ENCODE data around the gene CAPN9. TPM values are rescaled to one million over a fixed set of nuclear protein-coding genes. Genes with fewer than 3 reads are reported as not detected.
"Not testable (repeated sequence)": the region's sequence is repeated elsewhere in the genome, so short reads cannot be mapped to it uniquely, and the experiment has no call there.

Gene CAPN9
- total RNA-seq, 1 donor from 2014 or later = not detected

DNA sequence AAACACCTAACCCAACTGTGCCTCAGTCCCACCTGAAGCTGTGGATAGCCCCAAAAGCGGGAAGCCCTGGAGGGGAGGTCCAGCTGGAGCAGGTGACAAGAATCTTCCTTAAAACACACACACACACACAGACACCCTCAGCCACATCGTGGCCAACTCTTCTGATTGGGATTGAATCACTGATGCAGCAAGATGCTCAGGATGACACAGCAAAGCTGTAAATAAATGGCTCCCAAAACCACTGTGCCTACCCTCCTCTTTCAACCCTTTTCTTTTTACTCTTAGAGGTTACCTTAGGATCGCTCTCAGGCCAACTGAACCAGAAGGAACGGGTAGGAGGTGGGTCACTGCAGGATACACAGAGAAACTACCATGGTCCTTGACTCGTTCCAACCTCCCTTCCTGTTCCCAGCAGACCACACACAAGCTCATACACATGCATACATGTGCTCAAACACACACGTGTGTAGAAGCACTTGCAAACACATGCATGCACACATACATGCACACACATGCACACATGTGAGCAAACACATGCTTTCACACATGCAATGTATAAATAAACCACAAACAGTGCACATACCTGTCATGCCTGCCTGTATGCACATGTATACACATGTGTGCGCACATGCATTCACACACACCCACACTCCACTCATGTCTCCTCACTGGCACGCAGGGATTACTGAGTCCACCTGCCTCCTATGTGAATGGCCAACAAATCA, 14.4 kb downstream of the CAPN9 start:
- no peak for DNase-seq (ENCODE audit: low spot score)
- Mint-ChIP-seq H3K4me3 (ENCODE audit: unreplicated experiment) (no peak overlapping the region), H3K9me3 (ENCODE audit: low read depth) (peaks cover 6% of the 10 kb centered on the region), H3K4me1 (ENCODE audit: low read depth) (peaks cover 3% of the 10 kb centered on the region), H3K36me3 (ENCODE audit: low read depth) (peaks cover 2% of the 10 kb centered on the region), H3K27me3 (ENCODE audit: low read depth) (no peaks in the 10 kb centered on the region), H3K27ac (ENCODE audit: unreplicated experiment) (no peak overlapping the region)
- TF ChIP-seq CTCF (IDR thresholded peaks at IDR 0.05) = no peak

DNA sequence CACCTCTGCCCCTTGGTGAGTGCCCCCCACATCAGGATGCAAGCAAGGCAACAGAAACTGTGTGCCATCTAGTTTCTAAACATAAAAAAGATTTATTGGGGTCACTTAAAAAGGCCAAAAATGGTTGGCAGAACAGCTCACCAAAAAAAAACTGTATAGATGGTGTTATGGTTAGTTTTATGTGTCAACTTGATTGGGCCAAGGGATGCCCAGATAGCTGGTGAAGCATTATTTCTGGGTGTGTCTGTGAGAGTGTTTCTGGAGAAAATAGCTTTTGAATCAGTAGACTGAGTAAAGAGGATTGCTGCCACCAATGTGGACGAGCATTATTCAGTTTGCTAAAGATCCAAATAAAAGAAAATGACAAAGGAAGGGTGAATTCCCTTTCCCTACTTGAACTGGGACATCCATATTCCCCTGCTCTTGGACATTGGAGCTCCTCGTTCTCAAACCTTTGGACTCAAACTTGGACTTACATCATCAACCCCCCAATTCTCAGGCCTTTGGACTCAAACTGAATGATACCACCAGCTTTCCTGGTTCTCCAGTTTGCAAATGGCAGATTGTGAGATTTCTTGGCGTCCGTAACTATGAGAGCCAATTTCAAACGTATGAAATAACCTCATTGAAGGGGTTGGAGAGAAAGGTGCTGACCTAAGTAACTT, 16.9 kb downstream of the CAPN9 start:
- H3K27ac Mint-ChIP-seq (ENCODE audit: unreplicated experiment) = no peak overlapping the region
- H3K27me3 Mint-ChIP-seq (ENCODE audit: low read depth) = no peaks in the 10 kb centered on the region
- H3K36me3 Mint-ChIP-seq (ENCODE audit: low read depth) = peaks cover 2% of the 10 kb centered on the region
- TF ChIP-seq CTCF (IDR thresholded peaks at IDR 0.05) = no peak
- H3K4me3 Mint-ChIP-seq (ENCODE audit: unreplicated experiment) = no peak overlapping the region
- peaks cover 7% of the 10 kb centered on the region for H3K4me1 Mint-ChIP-seq (ENCODE audit: low read depth)
- peaks cover 6% of the 10 kb centered on the region for H3K9me3 Mint-ChIP-seq (ENCODE audit: low read depth)
- DNase-seq (ENCODE audit: low spot score) = no peak

- no peaks in the 10 kb centered on the region for H3K27me3 Mint-ChIP-seq (ENCODE audit: low read depth)
- DNase-seq (ENCODE audit: low spot score) = no peak
- H3K4me1 Mint-ChIP-seq (ENCODE audit: low read depth) = peaks cover 6% of the 10 kb centered on the region
- H3K9me3 Mint-ChIP-seq (ENCODE audit: low read depth) = peaks cover 10% of the 10 kb centered on the region
- no peak for TF ChIP-seq CTCF (IDR thresholded peaks at IDR 0.05)
- peaks cover 2% of the 10 kb centered on the region for H3K36me3 Mint-ChIP-seq (ENCODE audit: low read depth)
- no peak overlapping the region for H3K4me3 Mint-ChIP-seq (ENCODE audit: unreplicated experiment)
- H3K27ac Mint-ChIP-seq (ENCODE audit: unreplicated experiment) = no peak overlapping the region
Observed at GRCh38 chr1:230766318-230766717, 19.1 kb downstream of the CAPN9 start.

- not testable (repeated sequence) for H3K4me3 Mint-ChIP-seq (ENCODE audit: unreplicated experiment); H3K4me1 Mint-ChIP-seq (ENCODE audit: low read depth); DNase-seq (ENCODE audit: low spot score); H3K36me3 Mint-ChIP-seq (ENCODE audit: low read depth); H3K27me3 Mint-ChIP-seq (ENCODE audit: low read depth); H3K27ac Mint-ChIP-seq (ENCODE audit: unreplicated experiment)
- H3K9me3 Mint-ChIP-seq (ENCODE audit: low read depth) = peaks cover 10% of the 10 kb centered on the region
Observed at GRCh38 chr1:230767859-230768612, 20.8 kb downstream of the CAPN9 start.

GRCh38 chr1:230768903-230769570, 21.8 kb downstream of the CAPN9 start:
- DNase-seq (ENCODE audit: low spot score) = no peak
- no peak for TF ChIP-seq CTCF (IDR thresholded peaks at IDR 0.05)
- Mint-ChIP-seq H3K27me3 (ENCODE audit: low read depth) (no peaks in the 10 kb centered on the region), H3K4me3 (ENCODE audit: unreplicated experiment) (no peak overlapping the region), H3K27ac (ENCODE audit: unreplicated experiment) (no peak overlapping the region), H3K4me1 (ENCODE audit: low read depth) (peaks cover 12% of the 10 kb centered on the region), H3K36me3 (ENCODE audit: low read depth) (peaks cover 2% of the 10 kb centered on the region), H3K9me3 (ENCODE audit: low read depth) (peaks cover 9% of the 10 kb centered on the region)
